HG02981 (cell line): ENCODE results near the gene MAN1A1.
A peak's percentile ranks its signal among the peaks of the same experiment; 100 is the strongest.

Experiments
- ATAC-seq: cut with Tn5 transposase; IDR thresholded peaks from one replicate; pipeline ENCODE4 v1.9.1; 2021; ENCODE audit warnings: mild to moderate bottlenecking, moderate library complexity; ENCODE audit not compliant: unreplicated experiment

MAN1A1 gene

DNA sequence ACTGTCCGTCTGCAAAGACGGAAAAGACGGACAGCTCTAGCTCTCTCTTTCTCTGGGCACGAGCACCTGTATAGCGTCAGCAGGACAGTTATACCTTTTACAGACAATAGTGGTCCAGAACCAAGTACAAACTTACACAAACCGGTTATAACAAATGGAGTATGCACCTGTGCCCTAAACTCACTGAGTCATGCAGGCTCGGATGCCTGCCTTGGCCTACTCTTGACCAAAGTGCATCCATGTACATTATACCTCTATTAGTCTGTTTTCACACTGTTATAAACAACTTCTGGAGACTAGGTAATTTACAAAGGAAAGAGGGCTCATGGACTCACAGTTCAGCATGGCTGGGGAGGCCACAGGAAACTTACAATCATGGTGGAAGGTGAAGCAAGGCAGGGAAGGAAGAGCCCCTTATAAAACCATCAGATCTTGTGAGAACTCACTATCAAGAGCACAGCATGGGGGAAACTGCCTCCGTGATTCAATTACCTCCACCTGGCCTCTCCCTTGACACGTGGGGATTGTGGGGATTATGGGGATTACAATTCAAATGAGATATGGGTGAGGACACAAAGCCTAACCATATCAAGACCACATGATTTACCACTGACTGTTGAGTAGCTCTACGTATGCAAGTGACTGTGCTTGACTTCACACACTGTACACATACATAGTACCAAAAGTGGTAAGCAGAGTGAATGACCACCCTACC is 23.1 kb downstream of the MAN1A1 start:
- ATAC-seq = no peak

DNA sequence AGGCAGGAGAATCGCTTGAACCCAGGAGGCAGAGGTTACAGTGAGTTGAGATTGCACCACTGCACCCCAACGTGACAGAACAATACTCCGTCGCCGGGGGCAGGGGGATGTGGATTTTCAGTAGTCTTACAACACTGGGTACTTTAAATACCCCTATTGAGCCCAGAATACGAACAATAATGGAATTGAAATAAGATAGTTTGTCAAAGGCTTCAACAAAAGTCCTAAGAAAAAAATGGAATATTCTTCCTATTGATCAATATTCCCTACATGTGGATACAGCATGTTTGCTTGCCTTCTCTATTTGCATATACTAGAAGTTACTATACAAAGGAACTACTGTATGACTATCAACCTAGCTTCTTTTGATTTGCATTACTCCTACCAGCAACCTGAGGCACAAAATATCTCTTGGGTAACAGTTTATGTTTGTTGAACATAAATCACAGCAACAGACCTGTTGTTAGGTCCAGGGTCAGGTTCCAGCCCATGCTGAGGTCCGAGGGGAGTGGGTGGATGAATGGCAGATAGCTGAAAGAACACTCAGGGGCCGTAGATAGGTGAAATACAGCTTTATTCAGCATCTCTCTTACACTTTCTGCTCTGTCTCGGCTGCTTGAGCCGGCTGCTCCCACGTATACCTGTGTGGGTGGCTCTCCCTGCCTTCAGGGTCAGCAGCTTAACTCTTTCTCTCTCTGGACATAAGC is 23.8 kb downstream of the MAN1A1 start:
- no peak for ATAC-seq

DNA sequence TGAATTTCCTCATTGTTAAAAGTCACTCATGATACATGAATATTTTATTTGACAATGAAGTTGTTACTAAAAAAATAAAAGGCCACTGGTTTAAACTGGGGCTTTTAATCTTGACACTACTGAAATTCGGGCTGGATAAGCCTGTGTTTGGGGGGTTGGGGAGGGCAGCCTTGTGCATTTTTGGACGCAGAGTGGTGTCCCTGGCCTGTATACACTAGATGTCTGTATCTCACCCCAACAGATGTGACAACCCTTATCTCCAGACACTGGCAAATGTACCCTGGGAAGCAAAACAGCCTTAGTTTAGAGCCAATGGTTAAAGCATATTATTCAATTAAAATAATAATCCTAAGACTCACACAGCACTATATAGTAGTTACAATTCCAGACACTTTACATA is 24.8 kb downstream of the MAN1A1 start:
- no peak for ATAC-seq

GRCh38 chr6:119323931-119324330 is 25.6 kb downstream of the MAN1A1 start:
- no peak for ATAC-seq

GRCh38 chr6:119323478-119323877 is 26.1 kb downstream of the MAN1A1 start:
- ATAC-seq = no peak

DNA sequence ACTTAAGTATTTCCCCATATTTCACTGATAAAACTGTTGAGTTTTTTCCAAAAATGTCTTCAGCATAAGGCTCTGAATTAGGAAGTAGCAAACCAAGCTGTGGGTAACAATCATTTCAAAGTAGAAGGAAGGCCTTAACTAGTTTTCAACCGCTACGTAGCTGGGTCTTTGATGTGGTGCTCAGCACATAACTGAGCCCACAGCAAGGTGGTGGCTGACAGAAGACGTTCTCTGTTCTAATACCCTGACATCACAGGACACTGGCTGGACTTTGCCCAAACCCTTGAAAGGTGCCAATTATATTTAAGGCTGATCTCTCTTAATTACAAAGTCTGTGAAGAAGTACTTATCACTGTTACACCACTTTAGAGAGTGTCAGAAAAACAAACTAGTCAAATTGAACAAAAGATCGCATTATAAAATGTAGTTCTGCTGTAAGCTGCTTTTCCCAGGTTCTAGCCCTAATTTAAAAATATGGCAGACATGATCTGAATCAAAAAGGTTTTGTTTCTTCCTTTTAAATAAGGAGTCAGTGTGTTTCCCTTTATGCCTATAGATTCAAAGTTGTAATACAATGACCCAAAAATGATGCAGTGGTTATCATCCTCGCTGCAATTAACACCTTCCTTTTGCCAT is 26.7 kb downstream of the MAN1A1 start:
- ATAC-seq = peak; percentile 69

DNA sequence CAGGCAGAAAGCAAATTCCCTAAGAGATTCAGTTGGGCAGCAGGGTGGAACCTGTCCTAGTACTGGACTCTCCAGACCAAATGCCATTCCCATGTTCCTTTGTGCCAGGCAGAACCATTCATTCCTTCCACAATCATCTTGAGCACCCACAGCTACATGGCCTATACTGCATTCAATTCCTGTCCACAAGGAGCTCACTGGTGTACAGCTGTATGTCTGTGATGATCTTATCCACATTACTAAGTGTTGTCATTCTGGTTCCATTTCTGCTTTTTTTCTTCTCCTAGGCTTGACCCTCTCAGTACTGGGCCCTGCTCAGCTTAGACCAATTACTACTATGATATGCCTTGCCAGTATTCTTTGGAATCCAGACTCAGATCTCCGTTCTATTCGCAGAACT is 27.5 kb downstream of the MAN1A1 start:
- peak; percentile 53 for ATAC-seq

GRCh38 chr6:119319694-119320093 is 29.9 kb downstream of the MAN1A1 start:
- no peak for ATAC-seq

- no peak for ATAC-seq
Measured at GRCh38 chr6:119318730-119319129, 30.8 kb downstream of the MAN1A1 start.

- no peak for ATAC-seq
Measured at GRCh38 chr6:119318176-119318575, 31.4 kb downstream of the MAN1A1 start.

- no peak for ATAC-seq
Measured at GRCh38 chr6:119317007-119317406, 32.6 kb downstream of the MAN1A1 start.

- ATAC-seq = peak; percentile 57
Measured at GRCh38 chr6:119314885-119315272, 34.7 kb downstream of the MAN1A1 start.

DNA sequence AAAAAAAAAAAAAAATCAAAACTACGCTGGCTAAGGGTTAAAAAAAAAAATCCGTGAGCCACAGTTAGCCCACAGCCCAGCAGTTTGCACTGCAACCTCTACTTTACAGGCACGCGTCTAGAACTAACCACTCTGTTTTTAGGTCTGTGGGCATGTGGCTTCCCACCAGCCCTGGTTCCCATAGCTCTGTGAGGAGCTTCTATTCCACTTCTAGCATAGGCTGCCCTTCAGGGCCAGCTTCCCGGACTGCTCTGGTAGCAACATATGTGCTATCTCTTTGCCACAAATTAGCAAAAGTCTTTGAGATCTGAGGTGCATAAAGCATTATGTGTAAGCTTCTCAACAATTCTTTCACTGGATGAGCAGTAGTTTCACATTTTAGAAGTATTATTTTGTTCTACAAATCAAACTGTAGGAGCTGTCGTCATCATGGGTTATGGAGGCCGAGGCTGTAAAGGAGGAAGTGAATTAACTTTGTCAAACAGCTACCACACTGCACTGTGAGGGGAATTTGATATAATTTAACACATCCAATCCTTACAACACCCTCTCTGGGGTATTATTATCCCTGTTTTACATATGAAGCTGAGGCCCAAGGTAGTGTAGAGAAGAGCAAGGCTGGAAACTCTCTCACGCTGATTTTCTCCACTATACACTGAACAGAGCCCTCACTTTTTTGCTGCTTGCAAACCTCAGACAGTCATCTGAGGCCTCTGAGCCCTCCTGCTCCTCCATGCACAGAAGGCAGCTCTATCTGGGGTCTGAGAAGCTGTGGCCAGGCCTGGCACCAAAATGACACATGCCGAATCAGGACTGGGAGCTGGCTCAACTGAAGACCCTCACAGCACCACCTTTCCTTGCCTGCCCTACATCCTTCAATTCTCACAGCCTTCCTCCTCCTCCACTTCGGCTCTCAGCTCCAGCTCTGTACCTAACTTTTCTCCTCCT is 35.4 kb downstream of the MAN1A1 start:
- ATAC-seq = peak; percentile 60

DNA sequence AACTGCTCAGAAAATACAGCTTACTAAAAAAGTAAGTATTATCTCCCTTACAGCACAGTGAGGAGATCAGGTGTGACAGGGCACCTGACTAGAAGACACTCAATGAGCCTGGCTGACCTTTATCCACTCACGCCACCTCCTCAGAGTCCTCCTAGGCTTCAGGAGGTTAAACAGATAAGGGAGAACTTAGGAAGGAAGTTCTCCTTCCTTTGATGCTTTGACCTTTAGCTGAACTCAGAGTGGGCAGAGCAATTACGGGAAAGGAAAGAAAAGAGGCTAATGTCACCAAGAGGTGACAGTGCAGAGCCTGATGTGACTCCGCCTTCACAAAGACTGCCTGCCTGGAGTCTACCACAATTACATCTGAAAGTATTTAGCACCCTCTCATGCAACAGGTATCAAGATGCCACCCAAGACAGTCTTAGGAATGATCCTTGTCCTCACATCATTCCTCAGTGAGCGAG is 36.7 kb downstream of the MAN1A1 start:
- ATAC-seq = peak; percentile 24

- ATAC-seq = no peak
Measured at GRCh38 chr6:119312441-119312840, 37.1 kb downstream of the MAN1A1 start.

GRCh38 chr6:119311514-119312142 is 37.9 kb downstream of the MAN1A1 start:
- no peak for ATAC-seq

DNA sequence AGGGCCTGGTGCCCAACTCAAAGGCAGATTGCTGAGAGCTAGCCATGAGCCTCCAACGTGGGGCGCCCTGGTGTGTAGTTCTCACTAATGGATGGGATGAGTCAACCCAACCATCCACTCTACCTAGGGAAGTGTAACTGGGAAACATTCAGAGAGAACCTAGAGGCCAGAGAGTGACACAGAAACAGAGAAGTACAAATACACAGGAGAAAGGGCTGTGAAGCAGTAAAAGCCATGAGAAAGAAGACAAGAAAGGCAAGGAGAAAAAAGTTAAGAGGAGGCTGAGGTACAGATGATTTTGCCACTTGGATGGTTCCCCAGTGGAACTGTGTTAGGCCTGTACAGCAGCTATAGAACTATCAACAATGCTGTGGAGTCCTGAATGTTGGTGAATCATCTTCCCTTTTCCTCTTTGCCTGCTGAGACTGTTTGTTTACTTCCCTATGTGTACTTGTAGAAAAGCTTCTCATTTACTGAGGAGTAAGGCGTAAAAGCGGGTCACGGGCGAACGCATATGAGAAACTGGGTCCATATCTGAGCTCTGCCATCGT is 39.0 kb downstream of the MAN1A1 start:
- ATAC-seq = no peak

GRCh38 chr6:119308991-119309657 is 40.4 kb downstream of the MAN1A1 start:
- peak; percentile 51 for ATAC-seq

GRCh38 chr6:119308048-119308570 is 41.5 kb downstream of the MAN1A1 start:
- ATAC-seq = no peak
